VCaP (cell line): Measurements from ENCODE around the gene LAMTOR1.
"Not testable (repeated sequence)": the region's sequence is repeated elsewhere in the genome, so short reads cannot be mapped to it uniquely, and the experiment has no call there.

ENCODE experiments used
- H3K27ac ChIP-seq: fragments of 450-650 bp; 2 replicates; pipeline ENCODE4 v1.5.1; 2017
- CTCF ChIP-seq: fragments of 450-650 bp; conservative IDR thresholded peaks from 2 replicates; pipeline ENCODE4 v1.5.1; 2017; ENCODE audit warnings: mild to moderate bottlenecking, moderate library complexity

Gene LAMTOR1

GRCh38 chr11:72102946-72103753, at the start of gene LAMTOR1:
TSS of gene LAMTOR1 (minus strand) at chr11:72103297. CDS start at chr11:72103224, 73 bp downstream.
- TF ChIP-seq CTCF, result peak; percentile 56
- peak within 1 kb of the TSS; percentile 98 for H3K27ac ChIP-seq

- TF ChIP-seq CTCF, result no peak
- H3K27ac ChIP-seq, result no peak overlapping the region
Measured at GRCh38 chr11:72150882-72151281, 47.8 kb upstream of the LAMTOR1 start.

- H3K27ac ChIP-seq, result no peak overlapping the region
- TF ChIP-seq CTCF, result no peak
Measured at GRCh38 chr11:72146625-72147024, 43.5 kb upstream of the LAMTOR1 start.

- H3K27ac ChIP-seq, result no peak overlapping the region
- no peak for TF ChIP-seq CTCF
Measured at GRCh38 chr11:72144807-72145565, 41.9 kb upstream of the LAMTOR1 start.

- not testable (repeated sequence) for H3K27ac ChIP-seq
Measured at GRCh38 chr11:72142543-72142942, 39.4 kb upstream of the LAMTOR1 start.

GRCh38 chr11:72142086-72142485, 39.0 kb upstream of the LAMTOR1 start:
- not testable (repeated sequence) for H3K27ac ChIP-seq

GRCh38 chr11:72141066-72141465, 38.0 kb upstream of the LAMTOR1 start:
- TF ChIP-seq CTCF, result no peak
- no peak overlapping the region for H3K27ac ChIP-seq

- H3K27ac ChIP-seq, result no peak overlapping the region
- no peak for TF ChIP-seq CTCF
Measured at GRCh38 chr11:72140661-72141060, 37.6 kb upstream of the LAMTOR1 start.
